ENCODE measurements around the gene DQX1. TPM values are rescaled to one million over a fixed set of nuclear protein-coding genes. Genes with fewer than 3 reads are reported as not detected.

The DQX1 gene
- polyA plus RNA-seq, 1 donor from 2014 or later: 0.59 TPM

DNA sequence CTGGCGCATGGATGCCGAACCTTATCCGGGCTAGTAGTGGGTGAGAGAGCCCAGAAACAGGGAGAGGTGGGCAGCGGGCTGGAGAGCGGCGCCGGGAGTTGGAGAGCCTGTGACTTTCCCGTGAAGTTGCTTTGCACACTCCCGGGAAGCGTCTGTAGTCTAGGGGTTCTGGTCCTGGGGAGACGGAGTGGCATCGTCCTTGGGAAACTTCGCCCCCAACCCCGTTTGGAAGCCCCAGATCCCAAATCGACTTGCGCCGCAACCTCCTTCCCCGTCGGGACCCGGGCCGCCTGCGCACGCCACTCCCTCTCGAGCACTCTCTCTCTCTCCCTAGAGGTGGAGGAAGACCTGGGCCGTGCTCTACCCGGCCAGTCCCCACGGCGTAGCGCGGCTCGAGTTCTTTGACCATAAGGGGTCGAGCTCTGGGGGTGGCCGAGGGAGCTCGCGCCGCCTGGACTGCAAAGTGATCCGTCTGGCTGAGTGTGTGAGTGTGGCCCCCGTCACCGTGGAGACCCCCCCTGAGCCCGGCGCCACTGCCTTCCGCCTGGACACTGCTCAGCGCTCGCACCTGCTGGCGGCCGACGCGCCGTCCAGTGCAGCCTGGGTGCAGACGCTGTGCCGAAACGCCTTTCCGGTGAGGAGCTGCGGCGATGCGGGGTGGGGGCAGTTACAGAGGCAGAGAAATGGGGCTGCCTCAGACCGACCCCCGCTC, 28.9 kb upstream of the DQX1 start:
- no peaks in the 10 kb centered on the region for H3K9me2 ChIP-seq (ENCODE audit: insufficient read depth, low read length)
- no peaks in the 10 kb centered on the region for H3K36me3 ChIP-seq (ENCODE audit: insufficient read depth, low read length)
- H3F3A ChIP-seq (ENCODE audit: insufficient read depth, low read length, poor library complexity, severe bottlenecking): no peaks in the 10 kb centered on the region
- TF ChIP-seq EZH2 (IDR thresholded peaks at IDR 0.05; ENCODE audit: borderline replicate concordance, insufficient read depth, low read length, poor library complexity, severe bottlenecking) (no peak), EP300 (conservative IDR thresholded peaks at IDR 0.05; ENCODE audit: poor library complexity, severe bottlenecking) (no peak), TAF1 (IDR thresholded peaks at IDR 0.05; ENCODE audit: low read depth) (no peak), SMC3 (conservative IDR thresholded peaks at IDR 0.05; ENCODE audit: poor library complexity) (no peak), RAD21 (conservative IDR thresholded peaks at IDR 0.05) (no peak), MXI1 (conservative IDR thresholded peaks at IDR 0.05; ENCODE audit: poor library complexity, severe bottlenecking) (no peak)
- TF ChIP-seq, protein P1, sequence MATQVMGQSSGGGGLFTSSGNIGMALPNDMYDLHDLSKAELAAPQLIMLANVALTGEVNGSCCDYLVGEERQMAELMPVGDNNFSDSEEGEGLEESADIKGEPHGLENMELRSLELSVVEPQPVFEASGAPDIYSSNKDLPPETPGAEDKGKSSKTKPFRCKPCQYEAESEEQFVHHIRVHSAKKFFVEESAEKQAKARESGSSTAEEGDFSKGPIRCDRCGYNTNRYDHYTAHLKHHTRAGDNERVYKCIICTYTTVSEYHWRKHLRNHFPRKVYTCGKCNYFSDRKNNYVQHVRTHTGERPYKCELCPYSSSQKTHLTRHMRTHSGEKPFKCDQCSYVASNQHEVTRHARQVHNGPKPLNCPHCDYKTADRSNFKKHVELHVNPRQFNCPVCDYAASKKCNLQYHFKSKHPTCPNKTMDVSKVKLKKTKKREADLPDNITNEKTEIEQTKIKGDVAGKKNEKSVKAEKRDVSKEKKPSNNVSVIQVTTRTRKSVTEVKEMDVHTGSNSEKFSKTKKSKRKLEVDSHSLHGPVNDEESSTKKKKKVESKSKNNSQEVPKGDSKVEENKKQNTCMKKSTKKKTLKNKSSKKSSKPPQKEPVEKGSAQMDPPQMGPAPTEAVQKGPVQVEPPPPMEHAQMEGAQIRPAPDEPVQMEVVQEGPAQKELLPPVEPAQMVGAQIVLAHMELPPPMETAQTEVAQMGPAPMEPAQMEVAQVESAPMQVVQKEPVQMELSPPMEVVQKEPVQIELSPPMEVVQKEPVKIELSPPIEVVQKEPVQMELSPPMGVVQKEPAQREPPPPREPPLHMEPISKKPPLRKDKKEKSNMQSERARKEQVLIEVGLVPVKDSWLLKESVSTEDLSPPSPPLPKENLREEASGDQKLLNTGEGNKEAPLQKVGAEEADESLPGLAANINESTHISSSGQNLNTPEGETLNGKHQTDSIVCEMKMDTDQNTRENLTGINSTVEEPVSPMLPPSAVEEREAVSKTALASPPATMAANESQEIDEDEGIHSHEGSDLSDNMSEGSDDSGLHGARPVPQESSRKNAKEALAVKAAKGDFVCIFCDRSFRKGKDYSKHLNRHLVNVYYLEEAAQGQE (IDR thresholded peaks at IDR 0.05; ENCODE audit: borderline replicate concordance): no peak
- TF ChIP-seq, protein P2, sequence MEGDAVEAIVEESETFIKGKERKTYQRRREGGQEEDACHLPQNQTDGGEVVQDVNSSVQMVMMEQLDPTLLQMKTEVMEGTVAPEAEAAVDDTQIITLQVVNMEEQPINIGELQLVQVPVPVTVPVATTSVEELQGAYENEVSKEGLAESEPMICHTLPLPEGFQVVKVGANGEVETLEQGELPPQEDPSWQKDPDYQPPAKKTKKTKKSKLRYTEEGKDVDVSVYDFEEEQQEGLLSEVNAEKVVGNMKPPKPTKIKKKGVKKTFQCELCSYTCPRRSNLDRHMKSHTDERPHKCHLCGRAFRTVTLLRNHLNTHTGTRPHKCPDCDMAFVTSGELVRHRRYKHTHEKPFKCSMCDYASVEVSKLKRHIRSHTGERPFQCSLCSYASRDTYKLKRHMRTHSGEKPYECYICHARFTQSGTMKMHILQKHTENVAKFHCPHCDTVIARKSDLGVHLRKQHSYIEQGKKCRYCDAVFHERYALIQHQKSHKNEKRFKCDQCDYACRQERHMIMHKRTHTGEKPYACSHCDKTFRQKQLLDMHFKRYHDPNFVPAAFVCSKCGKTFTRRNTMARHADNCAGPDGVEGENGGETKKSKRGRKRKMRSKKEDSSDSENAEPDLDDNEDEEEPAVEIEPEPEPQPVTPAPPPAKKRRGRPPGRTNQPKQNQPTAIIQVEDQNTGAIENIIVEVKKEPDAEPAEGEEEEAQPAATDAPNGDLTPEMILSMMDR (IDR thresholded peaks at IDR 0.05; ENCODE audit: poor library complexity, severe bottlenecking): no peak
- no peak overlapping the region for H3K27ac ChIP-seq (ENCODE audit: low read length)
- H2AFZ ChIP-seq (ENCODE audit: low read depth, low read length): peak overlapping the region; percentile 79
- peaks cover 29% of the 10 kb centered on the region for H3K27me3 ChIP-seq (ENCODE audit: insufficient read depth, low read depth, low read length)
- no peaks in the 10 kb centered on the region for H4K20me1 ChIP-seq (ENCODE audit: insufficient read depth)
- H3K79me2 ChIP-seq (replicated peaks; ENCODE audit: insufficient read depth, low read length): no peaks in the 10 kb centered on the region
- peak overlapping the region; percentile 81 for H3K4me3 ChIP-seq (ENCODE audit: low read length)
- H3K9me3 ChIP-seq (ENCODE audit: low read length): no peaks in the 10 kb centered on the region
- no peak overlapping the region for H3K4me2 ChIP-seq (ENCODE audit: low read length)
- peak overlapping the region; percentile 72 for H3K9ac ChIP-seq (ENCODE audit: low read length)

DNA sequence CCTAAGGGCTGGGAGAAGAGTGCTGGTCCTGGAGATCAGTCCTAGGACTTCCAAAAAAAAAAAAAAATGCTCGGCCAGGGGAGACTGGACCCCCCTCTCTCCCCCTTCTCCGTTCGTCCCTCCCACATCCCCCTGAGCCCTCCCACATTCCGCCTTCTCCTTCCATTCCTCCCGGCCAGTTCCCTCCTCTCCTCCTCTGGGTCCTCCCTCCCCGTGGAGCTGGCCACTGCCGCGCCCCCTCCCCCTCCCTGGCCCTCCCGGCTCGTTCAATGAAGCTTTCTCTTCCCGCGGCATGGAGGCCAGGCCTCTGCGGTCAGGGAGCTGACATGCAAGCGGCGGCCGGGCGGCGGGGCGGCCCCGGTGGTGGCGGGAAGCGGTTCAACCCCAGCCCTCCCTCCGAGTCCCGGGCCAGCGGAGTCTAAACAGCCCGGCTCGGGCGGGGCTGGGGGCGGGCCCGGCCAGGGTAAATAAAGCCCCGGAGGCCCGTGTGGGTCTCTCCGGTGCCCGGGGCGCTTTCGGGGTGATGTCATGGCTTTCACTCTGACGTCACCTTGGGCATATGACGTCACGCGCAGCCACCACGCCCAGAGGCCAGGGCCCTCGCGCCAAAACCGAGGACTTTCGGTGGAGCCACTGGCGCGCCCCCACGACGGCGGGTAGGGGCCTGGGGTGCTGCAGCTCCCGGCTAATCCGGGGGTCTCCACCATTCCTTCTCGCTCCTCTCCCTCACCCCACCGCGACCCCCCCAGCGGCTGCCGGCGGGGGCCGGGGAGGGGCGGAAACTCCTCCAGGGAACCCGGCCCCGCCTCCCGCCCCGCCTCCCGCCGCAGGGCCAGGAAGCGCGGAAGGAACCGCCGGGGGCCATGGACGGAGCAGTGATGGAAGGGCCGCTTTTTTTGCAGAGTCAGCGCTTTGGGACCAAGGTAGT, 28.1 kb upstream of the DQX1 start, which contains the start of the genes DOK1 and LOXL3:
Gene DOK1, plus strand, starts transcription at position 829 of the 928 bp plus-strand sequence. Its CDS starts 35 bp downstream, at position 864.
Gene LOXL3, minus strand, starts transcription at position 51 of the 928 bp plus-strand sequence. CDS start 1,308 bp downstream, outside the sequence.
- TF ChIP-seq, protein P1 (IDR thresholded peaks at IDR 0.05; ENCODE audit: borderline replicate concordance): peak; percentile 15
- TF ChIP-seq EZH2 (IDR thresholded peaks at IDR 0.05; ENCODE audit: borderline replicate concordance, insufficient read depth, low read length, poor library complexity, severe bottlenecking): no peak
- peak; percentile 32 for TF ChIP-seq EP300 (conservative IDR thresholded peaks at IDR 0.05; ENCODE audit: poor library complexity, severe bottlenecking)
- TF ChIP-seq SMC3 (conservative IDR thresholded peaks at IDR 0.05; ENCODE audit: poor library complexity): no peak
- Histone ChIP-seq H3K4me3 (ENCODE audit: low read length) (peak within 1 kb of the TSS; percentile 81), H3K9ac (ENCODE audit: low read length) (peak within 1 kb of the TSS; percentile 72), H3K4me2 (ENCODE audit: low read length) (peak within 1 kb of the TSS; percentile 48), H4K20me1 (ENCODE audit: insufficient read depth) (no peaks in the 10 kb centered on the region), H3K36me3 (ENCODE audit: insufficient read depth, low read length) (no peaks in the 10 kb centered on the region), H3K27ac (ENCODE audit: low read length) (peak within 1 kb of the TSS; percentile 39), H3K27me3 (ENCODE audit: insufficient read depth, low read depth, low read length) (peaks cover 37% of the 10 kb centered on the region), H3K9me2 (ENCODE audit: insufficient read depth, low read length) (no peaks in the 10 kb centered on the region), H2AFZ (ENCODE audit: low read depth, low read length) (peak within 1 kb of the TSS; percentile 79), H3F3A (ENCODE audit: insufficient read depth, low read length, poor library complexity, severe bottlenecking) (no peaks in the 10 kb centered on the region), H3K79me2 (replicated peaks; ENCODE audit: insufficient read depth, low read length) (no peaks in the 10 kb centered on the region), H3K9me3 (ENCODE audit: low read length) (no peaks in the 10 kb centered on the region)
